ENCODE data around the gene CNTN1. TPM values are rescaled to one million over a fixed set of nuclear protein-coding genes. Genes with fewer than 3 reads are reported as not detected.

Gene CNTN1
- total RNA-seq, 2 donors from 2014 or later = 0.16 to 0.19 TPM

DNA sequence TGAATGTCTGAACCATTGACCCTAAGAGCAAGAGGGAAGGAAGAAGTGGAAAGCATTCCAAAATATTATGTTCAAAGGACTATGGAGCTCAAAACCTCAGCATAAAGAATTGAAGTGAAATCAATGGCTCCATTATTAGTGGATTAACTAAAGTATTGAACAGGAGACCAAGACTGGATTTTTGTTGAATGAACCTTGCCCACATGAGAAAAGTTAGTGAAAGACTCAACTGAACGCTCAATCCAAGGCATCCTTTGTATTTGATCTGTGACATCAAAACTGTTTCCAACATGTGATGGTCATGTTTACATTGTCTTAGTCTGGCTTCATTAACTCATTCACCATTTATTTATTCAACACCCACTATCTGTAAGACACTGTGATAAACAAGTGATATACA lies 161.0 kb downstream of the CNTN1 start:
- Histone ChIP-seq H3K4me3 (no peak overlapping the region), H3K4me1 (no peaks in the 10 kb centered on the region), H3K27me3 (no peaks in the 10 kb centered on the region), H3K36me3 (no peaks in the 10 kb centered on the region), H3K27ac (no peak overlapping the region), H3K9me3 (no peaks in the 10 kb centered on the region)
- no peak for DNase-seq (ENCODE audit: low spot score)
- TF ChIP-seq, protein P1, sequence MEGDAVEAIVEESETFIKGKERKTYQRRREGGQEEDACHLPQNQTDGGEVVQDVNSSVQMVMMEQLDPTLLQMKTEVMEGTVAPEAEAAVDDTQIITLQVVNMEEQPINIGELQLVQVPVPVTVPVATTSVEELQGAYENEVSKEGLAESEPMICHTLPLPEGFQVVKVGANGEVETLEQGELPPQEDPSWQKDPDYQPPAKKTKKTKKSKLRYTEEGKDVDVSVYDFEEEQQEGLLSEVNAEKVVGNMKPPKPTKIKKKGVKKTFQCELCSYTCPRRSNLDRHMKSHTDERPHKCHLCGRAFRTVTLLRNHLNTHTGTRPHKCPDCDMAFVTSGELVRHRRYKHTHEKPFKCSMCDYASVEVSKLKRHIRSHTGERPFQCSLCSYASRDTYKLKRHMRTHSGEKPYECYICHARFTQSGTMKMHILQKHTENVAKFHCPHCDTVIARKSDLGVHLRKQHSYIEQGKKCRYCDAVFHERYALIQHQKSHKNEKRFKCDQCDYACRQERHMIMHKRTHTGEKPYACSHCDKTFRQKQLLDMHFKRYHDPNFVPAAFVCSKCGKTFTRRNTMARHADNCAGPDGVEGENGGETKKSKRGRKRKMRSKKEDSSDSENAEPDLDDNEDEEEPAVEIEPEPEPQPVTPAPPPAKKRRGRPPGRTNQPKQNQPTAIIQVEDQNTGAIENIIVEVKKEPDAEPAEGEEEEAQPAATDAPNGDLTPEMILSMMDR (IDR thresholded peaks at IDR 0.05) = no peak

- TF ChIP-seq, protein P1 (IDR thresholded peaks at IDR 0.05) = no peak
- H3K36me3 ChIP-seq = no peaks in the 10 kb centered on the region
- H3K27ac ChIP-seq = no peak overlapping the region
- DNase-seq (ENCODE audit: low spot score) = no peak
- no peaks in the 10 kb centered on the region for H3K4me1 ChIP-seq
- no peaks in the 10 kb centered on the region for H3K9me3 ChIP-seq
- no peak overlapping the region for H3K4me3 ChIP-seq
- H3K27me3 ChIP-seq = no peaks in the 10 kb centered on the region
Measured at GRCh38 chr12:40854604-40855003, 162.4 kb downstream of the CNTN1 start.

DNA sequence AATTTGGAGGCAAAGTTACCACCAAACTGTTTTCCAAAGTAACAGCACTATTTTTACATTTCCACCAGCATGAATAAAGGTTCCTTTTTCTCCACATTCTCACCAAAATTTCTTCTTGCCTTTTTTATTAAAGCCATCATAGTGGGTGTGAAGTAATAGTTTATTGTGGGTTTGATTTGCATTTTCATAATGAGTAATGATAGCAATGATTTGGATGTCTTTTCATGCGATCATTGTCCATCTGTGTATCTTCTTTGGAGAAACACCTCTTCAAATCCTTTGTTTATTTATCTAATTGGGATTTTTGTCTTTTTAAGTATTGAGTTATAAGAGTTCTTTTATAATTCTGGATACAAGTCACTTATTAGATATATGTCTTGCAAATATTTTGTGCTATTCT lies 172.7 kb downstream of the CNTN1 start:
- no peaks in the 10 kb centered on the region for H3K9me3 ChIP-seq
- DNase-seq (ENCODE audit: low spot score) = no peak
- no peaks in the 10 kb centered on the region for H3K36me3 ChIP-seq
- TF ChIP-seq, protein P1 (IDR thresholded peaks at IDR 0.05) = no peak
- no peaks in the 10 kb centered on the region for H3K27me3 ChIP-seq
- H3K4me3 ChIP-seq = no peak overlapping the region
- no peaks in the 10 kb centered on the region for H3K4me1 ChIP-seq
- no peak overlapping the region for H3K27ac ChIP-seq

- H3K27ac ChIP-seq = no peak overlapping the region
- TF ChIP-seq, protein P1 (IDR thresholded peaks at IDR 0.05) = no peak
- H3K4me1 ChIP-seq = no peaks in the 10 kb centered on the region
- H3K36me3 ChIP-seq = no peaks in the 10 kb centered on the region
- no peak for DNase-seq (ENCODE audit: low spot score)
- H3K27me3 ChIP-seq = no peaks in the 10 kb centered on the region
- no peak overlapping the region for H3K4me3 ChIP-seq
- no peaks in the 10 kb centered on the region for H3K9me3 ChIP-seq
Measured at GRCh38 chr12:40870981-40871380, 178.7 kb downstream of the CNTN1 start.

- H3K36me3 ChIP-seq = no peaks in the 10 kb centered on the region
- TF ChIP-seq, protein P1 (IDR thresholded peaks at IDR 0.05) = no peak
- no peaks in the 10 kb centered on the region for H3K9me3 ChIP-seq
- H3K4me3 ChIP-seq = no peak overlapping the region
- H3K4me1 ChIP-seq = no peaks in the 10 kb centered on the region
- no peak for DNase-seq (ENCODE audit: low spot score)
- H3K27me3 ChIP-seq = no peaks in the 10 kb centered on the region
- no peak overlapping the region for H3K27ac ChIP-seq
Measured at GRCh38 chr12:40874868-40875267, 182.6 kb downstream of the CNTN1 start.

GRCh38 chr12:40889329-40889728 lies 197.1 kb downstream of the CNTN1 start:
- Histone ChIP-seq H3K36me3 (no peaks in the 10 kb centered on the region), H3K27me3 (no peaks in the 10 kb centered on the region), H3K4me1 (no peaks in the 10 kb centered on the region), H3K9me3 (no peaks in the 10 kb centered on the region), H3K4me3 (no peak overlapping the region), H3K27ac (no peak overlapping the region)
- DNase-seq (ENCODE audit: low spot score) = no peak
- TF ChIP-seq, protein P1 (IDR thresholded peaks at IDR 0.05) = no peak
